Tibial nerve (tissue), 4 donors: Measurements from ENCODE around the gene MTCL1.

Experiments used
- EP300 ChIP-seq, 2 donors: sonication (generic); formaldehyde crosslinking; IDR thresholded peaks; one replicate each; pipeline ENCODE4 v1.6.1; 2017; ENCODE audit warnings: antibody characterized with exemption in 2 of 2, mild to moderate bottlenecking in 1 of 2
- POLR2A ChIP-seq, 2 donors: fragments of 450-650 bp; IDR thresholded peaks; one replicate each; pipeline ENCODE4 v1.6.1; 2017; ENCODE audit warnings: antibody characterized with exemption in 2 of 2, mild to moderate bottlenecking in 2 of 2, moderate library complexity in 2 of 2
- TF ChIP-seq, protein P1 (sequence below), 5 experiments: fragments of 200-600 bp in 3 of 5; fragments of 450-650 bp in 2 of 5; sonication (generic) in 3 of 5; IDR thresholded peaks; one replicate each; pipeline ENCODE4 v1.5.1; 2016 to 2019; ENCODE audit warnings: antibody characterized with exemption in 5 of 5, mild to moderate bottlenecking in 3 of 5, moderate library complexity in 2 of 5

DNA sequence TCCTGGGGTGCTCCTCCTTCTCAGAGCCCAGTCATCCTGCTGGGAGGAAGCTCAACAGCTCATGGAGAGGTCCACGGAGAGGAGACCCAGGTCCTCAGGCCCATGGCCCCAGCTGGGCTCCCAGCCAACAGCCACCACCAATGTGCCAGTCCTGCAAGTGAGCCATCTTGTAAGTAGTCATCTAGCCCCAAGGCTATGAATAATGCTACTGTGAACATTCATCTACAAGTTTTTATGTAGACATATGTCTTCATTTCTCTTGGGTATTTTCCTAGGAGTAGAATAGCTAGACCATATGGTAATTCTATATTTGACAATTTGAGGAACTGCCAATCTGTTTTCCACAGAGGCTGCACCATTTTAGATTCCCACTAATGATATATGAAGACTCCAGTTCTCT lies 166.1 kb downstream of the MTCL1 start:
- TF ChIP-seq, protein P1, sequence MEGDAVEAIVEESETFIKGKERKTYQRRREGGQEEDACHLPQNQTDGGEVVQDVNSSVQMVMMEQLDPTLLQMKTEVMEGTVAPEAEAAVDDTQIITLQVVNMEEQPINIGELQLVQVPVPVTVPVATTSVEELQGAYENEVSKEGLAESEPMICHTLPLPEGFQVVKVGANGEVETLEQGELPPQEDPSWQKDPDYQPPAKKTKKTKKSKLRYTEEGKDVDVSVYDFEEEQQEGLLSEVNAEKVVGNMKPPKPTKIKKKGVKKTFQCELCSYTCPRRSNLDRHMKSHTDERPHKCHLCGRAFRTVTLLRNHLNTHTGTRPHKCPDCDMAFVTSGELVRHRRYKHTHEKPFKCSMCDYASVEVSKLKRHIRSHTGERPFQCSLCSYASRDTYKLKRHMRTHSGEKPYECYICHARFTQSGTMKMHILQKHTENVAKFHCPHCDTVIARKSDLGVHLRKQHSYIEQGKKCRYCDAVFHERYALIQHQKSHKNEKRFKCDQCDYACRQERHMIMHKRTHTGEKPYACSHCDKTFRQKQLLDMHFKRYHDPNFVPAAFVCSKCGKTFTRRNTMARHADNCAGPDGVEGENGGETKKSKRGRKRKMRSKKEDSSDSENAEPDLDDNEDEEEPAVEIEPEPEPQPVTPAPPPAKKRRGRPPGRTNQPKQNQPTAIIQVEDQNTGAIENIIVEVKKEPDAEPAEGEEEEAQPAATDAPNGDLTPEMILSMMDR (IDR thresholded peaks at IDR 0.05): no peak
- no peak for TF ChIP-seq POLR2A (IDR thresholded peaks at IDR 0.05)
- TF ChIP-seq EP300 (IDR thresholded peaks at IDR 0.05): no peak
